NCI-H345 treated with DMSO at 0.1 percent for 48 hours (cell line): ENCODE data around the gene DNAH17.

Experiments
- DNase-seq: peaks from one replicate; lab custom pipeline; 2025; ENCODE audit not compliant: unreplicated experiment; lab: John Stamatoyannopoulos, UW

Gene DNAH17

GRCh38 chr17:78433013-78433727, 144.0 kb downstream of the DNAH17 start:
- DNase-seq = no peak

GRCh38 chr17:78432226-78433012, 144.8 kb downstream of the DNAH17 start:
- DNase-seq = no peak

GRCh38 chr17:78431692-78431958, 145.6 kb downstream of the DNAH17 start:
- DNase-seq = no peak

- no peak for DNase-seq
Observed at GRCh38 chr17:78430892-78431691, 146.1 kb downstream of the DNAH17 start.

- peak; percentile 33 for DNase-seq
Observed at GRCh38 chr17:78429618-78429995, 147.6 kb downstream of the DNAH17 start.

GRCh38 chr17:78428836-78429617, 148.2 kb downstream of the DNAH17 start:
- DNase-seq = no peak

GRCh38 chr17:78428025-78428575, 149.1 kb downstream of the DNAH17 start:
- no peak for DNase-seq

GRCh38 chr17:78427140-78427539, 150.1 kb downstream of the DNAH17 start:
- DNase-seq = no peak

- DNase-seq = no peak
Observed at GRCh38 chr17:78426293-78426879, 150.8 kb downstream of the DNAH17 start.

GRCh38 chr17:78425429-78425828, 151.8 kb downstream of the DNAH17 start:
- DNase-seq = no peak

- no peak for DNase-seq
Observed at GRCh38 chr17:78423961-78424675, 153.1 kb downstream of the DNAH17 start.

GRCh38 chr17:78422872-78423588, 154.2 kb downstream of the DNAH17 start:
- no peak for DNase-seq

- DNase-seq = no peak
Observed at GRCh38 chr17:78422267-78422605, 155.0 kb downstream of the DNAH17 start.

- DNase-seq = peak; percentile 54
Observed at GRCh38 chr17:78421534-78422266, 155.5 kb downstream of the DNAH17 start.

- no peak for DNase-seq
Observed at GRCh38 chr17:78421084-78421533, 156.1 kb downstream of the DNAH17 start.

- no peak for DNase-seq
Observed at GRCh38 chr17:78419970-78420815, 157.0 kb downstream of the DNAH17 start.

- no peak for DNase-seq
Observed at GRCh38 chr17:78418326-78419026, 158.7 kb downstream of the DNAH17 start.
